Choroid plexus epithelial cell (primary cell): ENCODE measurements around the gene DNAH11.
"Not testable (repeated sequence)": the region's sequence is repeated elsewhere in the genome, so short reads cannot be mapped to it uniquely, and the experiment has no call there.

Experiments
- DNase-seq: peaks from one replicate; pipeline ENCODE4 v3.0.0-alpha.2; 2010; ENCODE audit warnings: low read depth
- H3K4me3 ChIP-seq: 2 replicates; pipeline ENCODE4 v1.5.1; 2011; ENCODE audit warnings: low read depth, mild to moderate bottlenecking, control low read depth, low read length, moderate library complexity
- CTCF ChIP-seq: conservative IDR thresholded peaks from 2 replicates; pipeline ENCODE4 v1.5.1; 2011; ENCODE audit warnings: low read depth, mild to moderate bottlenecking, control low read depth, inconsistent platforms, low read length, moderate library complexity

DNAH11 gene

DNA sequence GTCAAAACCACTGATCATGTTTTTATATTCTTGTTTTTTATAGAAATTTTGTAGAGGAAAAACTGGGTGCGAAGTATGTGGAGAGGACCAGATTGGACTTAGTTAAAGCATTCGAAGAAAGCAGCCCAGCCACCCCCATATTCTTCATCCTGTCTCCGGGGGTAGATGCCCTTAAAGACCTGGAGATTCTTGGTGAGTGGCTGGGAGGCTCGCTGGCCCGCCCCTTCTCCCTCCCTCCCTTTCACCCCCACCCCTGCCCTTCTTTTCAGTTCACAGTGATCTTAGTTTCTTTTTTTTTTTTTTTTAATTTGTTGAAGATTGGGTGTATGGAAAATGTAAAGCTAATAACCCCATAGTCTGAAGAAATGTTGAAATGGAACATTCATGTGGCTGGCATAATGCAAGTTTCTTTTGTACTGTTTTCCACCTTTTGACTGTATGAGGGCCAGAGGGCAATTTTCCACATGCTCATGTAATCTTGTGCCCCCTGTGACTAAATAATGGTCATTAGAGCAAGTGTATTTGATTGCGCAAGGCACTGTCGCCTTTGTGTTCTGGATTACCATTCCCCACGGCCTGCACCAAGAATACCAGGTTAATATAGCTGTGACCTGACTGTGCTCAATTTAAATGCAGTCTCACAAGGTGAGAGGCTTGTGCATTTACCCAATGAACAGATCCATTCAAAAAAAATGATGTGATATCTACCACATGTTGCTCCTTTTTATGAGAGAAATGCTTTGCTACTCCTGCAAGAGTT, 325.2 kb downstream of the DNAH11 start:
- DNase-seq, result no peak
- no peak overlapping the region for H3K4me3 ChIP-seq
- no peak for TF ChIP-seq CTCF

DNA sequence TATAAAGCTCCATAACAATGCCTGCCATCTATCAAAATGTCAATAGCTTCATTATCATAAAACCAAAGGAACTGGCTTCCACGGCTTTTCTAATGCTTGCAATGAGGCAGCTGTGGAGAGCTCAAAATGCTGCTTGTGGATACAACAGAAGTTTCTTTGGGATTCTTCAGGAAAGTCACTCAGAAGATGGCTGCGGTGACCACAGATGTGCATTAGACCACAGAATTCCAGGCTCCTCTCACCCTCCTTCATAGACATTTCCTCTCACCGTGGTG, 325.7 kb downstream of the DNAH11 start:
- DNase-seq, result no peak
- TF ChIP-seq CTCF, result no peak
- no peak overlapping the region for H3K4me3 ChIP-seq

- DNase-seq, result peak; percentile 70
- no peak for TF ChIP-seq CTCF
- H3K4me3 ChIP-seq, result no peak overlapping the region
Observed at GRCh38 chr7:21869785-21870402, 327.1 kb downstream of the DNAH11 start.

DNA sequence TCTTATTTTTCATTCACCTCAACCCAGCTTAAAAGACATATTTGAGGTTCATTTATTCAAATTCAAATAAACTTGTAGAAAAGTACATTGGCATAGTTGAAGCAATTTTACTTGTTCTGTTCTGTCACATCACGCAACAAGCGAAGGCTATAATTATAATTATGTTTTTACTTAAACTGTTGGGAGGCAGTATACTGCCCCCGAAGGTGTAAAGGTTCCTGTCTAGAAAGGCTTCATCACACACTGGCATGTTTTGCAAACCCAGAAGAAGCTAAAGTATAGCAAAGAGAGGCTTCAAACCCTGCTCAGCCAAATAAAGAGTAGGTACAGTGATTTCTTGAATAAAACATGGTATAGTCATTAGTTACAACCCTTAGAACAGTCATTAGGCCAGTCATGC, 340.2 kb downstream of the DNAH11 start:
- no peak for DNase-seq
- no peak overlapping the region for H3K4me3 ChIP-seq
- TF ChIP-seq CTCF, result no peak

DNA sequence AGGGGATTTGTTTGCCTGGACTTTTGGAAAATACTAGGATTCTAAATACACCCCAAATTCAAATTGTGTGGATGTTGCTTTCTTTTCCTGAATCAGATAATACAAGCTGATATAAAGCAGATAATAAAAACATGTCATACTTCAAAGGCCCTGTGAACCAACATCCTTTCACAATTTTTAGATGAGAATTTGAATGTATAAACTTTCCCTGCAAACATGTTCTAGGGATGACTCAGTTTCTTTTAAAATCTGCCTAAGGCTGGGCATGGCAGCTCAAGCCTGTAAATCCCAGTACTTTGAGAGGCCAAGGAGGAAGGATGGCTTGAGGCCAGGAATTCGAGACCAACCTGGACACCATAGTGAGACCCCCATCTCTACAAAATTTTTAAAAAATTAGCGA, 340.7 kb downstream of the DNAH11 start:
- not testable (repeated sequence) for DNase-seq, H3K4me3 ChIP-seq

DNA sequence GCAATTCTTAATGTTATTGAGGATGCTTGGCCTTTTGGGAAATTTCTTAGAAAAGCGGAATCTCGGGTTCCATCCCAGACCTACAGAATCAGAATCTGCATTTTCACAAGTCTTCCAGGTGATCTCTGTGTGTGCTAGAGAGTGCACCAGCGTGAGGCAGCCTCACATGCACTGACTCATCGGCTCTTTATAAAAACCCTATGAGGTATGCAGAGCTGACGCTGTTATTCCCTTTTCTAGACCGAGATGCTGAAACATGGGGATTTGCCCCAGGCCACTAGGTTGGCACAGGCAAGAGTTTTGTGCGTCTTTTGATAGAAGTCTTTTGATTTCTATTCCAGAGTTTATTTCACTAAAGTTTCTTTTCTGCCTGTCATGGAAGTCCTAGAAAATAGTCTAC, 341.7 kb downstream of the DNAH11 start:
- TF ChIP-seq CTCF, result no peak
- H3K4me3 ChIP-seq, result no peak overlapping the region
- no peak for DNase-seq

DNA sequence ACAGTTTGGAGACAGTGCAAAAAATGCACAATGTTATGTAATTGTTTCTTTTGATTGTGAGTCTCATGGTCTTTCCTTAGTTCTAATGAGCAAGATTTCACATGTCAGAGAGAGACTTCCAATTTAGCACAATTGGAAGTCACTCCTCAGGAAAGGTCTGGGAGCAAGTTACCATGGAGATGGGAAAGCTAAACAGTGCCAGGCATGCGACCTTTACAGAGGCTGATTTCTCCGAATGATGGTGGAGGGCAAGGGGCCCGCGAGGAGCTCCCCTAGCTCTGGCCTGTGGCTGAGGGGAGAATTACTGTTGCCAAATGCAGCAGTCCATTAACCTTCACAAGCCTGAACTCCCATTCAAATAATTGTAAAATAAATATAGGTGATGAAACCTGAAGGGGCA, 343.6 kb downstream of the DNAH11 start:
- H3K4me3 ChIP-seq, result no peak overlapping the region
- DNase-seq, result no peak
- TF ChIP-seq CTCF, result no peak
